ENCODE measurements around the gene PHLDB2.

DNA sequence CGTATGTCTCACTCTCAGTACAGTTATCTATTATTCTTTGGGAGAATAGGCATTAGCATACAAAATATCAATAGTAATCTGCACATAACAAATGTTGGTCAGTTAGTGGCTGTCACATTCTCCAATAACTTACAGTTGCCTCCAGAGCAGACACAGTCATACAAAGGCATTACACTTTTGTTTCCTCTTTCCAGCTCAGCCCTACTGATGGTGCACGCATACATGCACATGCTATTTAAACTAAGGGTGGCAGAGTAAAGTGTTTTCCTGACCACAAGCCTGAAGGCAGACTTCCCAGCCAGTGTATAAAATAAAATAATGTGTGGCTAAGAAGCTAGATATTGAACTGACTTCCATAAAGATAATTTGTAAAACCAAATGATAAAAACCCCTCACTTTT lies 47.6 kb downstream of the PHLDB2 start:
- TF ChIP-seq CTCF (IDR thresholded peaks at IDR 0.05) = no peak
- TF ChIP-seq POLR2A (IDR thresholded peaks at IDR 0.05) = no peak

Data from body of pancreas (tissue), 4 donors.